LoVo (cell line): ENCODE measurements around the gene METRNL.
"Not testable (repeated sequence)": the region's sequence is repeated elsewhere in the genome, so short reads cannot be mapped to it uniquely, and the experiment has no call there.

ENCODE experiments used
- DNase-seq: peaks from one replicate; pipeline ENCODE4 v3.0.0-alpha.2; 2016; ENCODE audit warnings: low spot score

METRNL gene, protein sequence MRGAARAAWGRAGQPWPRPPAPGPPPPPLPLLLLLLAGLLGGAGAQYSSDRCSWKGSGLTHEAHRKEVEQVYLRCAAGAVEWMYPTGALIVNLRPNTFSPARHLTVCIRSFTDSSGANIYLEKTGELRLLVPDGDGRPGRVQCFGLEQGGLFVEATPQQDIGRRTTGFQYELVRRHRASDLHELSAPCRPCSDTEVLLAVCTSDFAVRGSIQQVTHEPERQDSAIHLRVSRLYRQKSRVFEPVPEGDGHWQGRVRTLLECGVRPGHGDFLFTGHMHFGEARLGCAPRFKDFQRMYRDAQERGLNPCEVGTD

DNA sequence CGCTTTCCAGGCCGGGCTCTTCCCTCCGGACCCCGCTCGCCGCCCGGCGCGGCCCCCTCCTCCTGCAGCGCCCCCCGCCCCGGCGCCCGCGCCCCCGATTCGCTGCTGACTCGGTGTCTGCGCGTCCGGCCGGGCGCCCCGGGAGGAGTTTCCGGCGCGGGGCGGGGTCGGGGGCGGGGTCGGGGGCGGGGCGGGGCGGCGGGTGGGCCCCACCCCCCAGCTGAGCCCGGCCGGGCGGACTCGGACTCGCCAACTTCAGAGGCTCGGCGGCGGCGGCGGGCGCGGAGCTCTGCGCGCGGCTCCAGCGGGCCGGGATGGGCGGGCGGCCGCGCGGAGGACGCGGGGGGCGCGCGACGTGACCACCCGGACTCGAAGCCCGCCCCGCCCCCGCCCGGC is at the start of gene METRNL:
Gene METRNL (plus strand): TSS at position 258 of the 396 bp plus-strand sequence. CDS start 207 bp downstream, outside the sequence.
- peak; percentile 80 for DNase-seq

DNA sequence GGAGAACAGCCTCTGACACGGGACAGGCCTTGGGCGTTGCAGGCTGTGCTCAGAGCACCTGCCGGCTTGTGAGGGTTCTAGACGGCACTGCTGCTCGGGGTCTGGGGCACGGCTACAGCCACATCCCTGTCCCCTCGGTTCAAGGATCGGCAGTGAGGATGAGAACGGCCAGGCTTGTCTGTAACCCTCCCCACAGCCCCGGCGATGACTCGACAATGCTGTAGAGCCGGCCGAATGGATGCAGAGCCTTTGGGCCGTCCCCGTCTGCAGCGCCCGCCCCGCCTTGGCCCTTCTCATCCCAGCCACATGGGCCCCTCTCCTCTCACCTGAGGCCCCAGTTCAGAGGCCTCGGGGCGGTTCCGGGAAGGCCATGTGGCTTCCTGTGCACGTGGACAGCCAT is 49.0 kb upstream of the METRNL start:
- no peak for DNase-seq

DNA sequence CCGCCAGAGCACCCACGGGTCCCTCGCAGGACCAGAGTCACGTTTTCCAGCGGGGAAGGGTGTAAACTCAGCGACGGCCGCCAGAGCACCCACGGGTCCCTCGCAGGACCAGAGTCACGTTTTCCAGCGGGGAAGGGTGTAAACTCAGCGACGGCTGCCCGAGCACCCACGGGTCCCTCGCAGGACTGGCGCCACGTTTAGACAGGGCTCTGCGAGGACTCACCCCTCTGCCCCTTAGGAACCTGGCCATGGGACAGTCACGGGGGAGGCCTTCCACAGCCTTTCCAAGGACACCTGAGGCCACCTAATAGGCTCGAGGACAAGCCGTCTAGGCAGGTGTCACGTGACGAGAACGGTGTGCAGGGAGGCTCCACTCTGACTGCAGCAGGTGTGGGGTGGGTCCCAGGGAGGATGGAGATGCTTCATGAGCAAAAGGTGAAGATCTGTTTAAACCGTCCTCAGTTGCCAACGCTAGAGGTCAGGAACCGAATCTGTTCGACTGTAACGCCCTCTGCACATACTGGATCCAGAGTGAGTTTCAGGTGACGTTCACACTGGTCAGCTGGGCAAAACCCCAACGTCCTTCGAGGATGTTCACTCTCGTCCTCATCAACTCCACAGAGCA is 48.0 kb upstream of the METRNL start:
- no peak for DNase-seq

DNA sequence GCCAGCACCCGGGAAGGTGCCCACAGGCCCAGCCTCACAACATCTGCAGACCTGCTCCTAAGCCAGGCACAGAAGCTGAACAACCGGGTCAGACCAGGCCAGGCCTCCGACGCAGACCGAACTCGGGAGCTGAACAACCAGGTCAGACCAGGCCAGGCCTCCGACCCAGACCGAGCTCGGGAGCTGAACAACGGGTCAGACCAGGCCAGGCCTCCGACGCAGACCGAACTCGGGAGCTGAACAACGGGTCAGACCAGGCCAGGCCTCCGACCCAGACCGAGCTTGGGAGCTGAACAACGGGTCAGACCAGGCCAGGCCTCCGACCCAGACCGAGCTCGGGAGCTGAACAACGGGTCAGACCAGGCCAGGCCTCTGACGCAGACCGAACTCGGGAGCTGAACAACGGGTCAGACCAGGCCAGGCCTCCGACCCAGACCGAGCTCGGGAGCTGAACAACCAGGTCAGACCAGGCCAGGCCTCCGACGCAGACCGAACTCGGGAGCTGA is 47.4 kb upstream of the METRNL start:
- DNase-seq = not testable (repeated sequence)

DNA sequence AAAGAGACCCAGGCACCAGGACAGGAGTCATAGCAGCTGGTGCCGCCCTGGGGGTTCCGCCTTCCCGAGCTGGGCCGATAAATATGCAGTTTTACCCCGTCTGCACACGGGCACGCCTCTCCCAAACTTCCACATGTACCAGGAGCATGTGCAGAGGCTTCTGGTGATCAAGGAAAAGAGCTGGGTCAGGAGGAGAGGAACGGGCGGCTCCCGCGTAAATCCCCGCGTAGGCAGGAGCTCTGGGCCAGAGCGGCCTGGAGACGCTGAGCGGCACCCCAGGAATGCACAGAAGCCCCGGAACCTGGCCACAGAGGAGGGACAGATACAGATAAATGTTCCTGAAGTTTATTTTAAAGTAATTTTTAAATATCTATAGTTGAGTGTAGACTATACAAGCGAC is 46.6 kb upstream of the METRNL start:
- no peak for DNase-seq

DNA sequence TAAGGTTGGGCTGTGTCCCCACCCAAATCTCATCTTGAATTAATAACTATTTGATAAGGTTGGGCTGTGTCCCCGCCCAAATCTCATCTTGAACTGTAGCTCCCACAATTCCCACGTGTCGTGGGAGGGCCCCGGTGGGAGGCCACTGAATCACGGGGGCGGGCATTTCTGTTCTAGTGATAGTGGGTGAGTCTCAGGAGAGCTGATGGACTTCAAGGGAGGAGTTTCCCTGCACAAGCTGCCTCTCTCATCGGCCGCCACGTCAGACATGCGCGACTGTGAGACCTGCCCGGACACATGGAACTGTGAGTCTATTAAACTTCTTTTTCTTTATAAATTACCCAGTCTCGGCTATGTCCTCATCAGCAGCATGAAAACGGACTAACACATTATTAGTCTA is 44.9 kb upstream of the METRNL start:
- no peak for DNase-seq

DNA sequence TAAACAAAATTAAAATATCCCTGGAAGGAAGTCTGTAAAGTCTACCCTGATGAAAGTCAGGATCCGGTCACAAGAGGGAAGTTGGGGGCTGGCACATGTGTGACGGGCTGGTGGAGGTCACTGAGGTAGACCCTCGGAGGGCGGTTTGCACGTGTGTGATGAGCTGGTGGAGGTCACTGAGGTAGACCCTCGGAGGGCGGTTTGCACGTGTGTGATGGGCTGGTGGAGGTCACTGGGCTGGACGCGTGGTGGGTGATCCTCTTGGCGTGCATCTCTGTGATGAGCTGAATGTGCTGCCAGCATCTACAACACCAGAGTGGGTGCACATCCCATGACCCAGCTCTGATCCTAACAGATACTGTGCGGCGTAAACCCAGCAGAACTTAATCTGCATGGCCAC is 43.7 kb upstream of the METRNL start:
- DNase-seq = no peak

DNA sequence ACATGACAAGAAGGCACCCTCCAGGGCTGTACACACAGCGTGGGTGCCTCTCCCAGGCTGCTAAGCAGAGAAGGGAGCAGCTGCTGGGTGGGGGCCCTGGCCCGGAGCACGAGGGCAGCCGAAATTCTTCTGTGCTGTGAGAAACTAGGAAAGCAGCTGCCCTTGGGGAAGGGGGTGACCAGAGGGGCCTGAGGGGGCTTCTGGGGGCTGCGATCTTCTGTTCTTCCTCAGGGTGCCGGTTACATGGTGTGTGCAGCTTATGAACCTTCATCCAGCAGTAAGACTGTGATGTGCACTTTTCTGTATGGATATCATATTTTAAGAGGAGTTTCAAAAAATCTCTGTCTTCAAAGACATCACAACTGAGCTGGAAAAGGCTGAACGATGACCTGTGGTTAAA is 43.2 kb upstream of the METRNL start:
- no peak for DNase-seq

DNA sequence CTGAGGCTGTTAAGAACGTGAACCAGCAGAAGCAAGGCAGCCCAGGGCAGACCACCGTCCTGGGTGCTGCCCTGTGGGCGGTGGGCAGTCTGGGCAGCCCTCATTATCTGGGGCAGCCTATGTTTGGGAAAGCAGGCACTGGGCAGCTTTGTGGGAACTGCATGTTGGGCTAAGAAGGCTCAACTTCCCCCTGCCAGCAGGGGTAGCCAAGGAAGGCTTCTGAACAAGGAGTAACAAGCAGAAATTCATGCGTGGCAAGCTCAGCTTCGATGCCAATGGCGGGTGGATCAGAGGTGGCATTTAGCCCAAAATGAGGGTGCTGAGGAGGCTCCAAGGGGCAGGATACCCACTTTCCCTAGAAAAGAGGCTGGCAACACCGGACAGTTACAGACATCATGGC is 42.7 kb upstream of the METRNL start:
- no peak for DNase-seq

DNA sequence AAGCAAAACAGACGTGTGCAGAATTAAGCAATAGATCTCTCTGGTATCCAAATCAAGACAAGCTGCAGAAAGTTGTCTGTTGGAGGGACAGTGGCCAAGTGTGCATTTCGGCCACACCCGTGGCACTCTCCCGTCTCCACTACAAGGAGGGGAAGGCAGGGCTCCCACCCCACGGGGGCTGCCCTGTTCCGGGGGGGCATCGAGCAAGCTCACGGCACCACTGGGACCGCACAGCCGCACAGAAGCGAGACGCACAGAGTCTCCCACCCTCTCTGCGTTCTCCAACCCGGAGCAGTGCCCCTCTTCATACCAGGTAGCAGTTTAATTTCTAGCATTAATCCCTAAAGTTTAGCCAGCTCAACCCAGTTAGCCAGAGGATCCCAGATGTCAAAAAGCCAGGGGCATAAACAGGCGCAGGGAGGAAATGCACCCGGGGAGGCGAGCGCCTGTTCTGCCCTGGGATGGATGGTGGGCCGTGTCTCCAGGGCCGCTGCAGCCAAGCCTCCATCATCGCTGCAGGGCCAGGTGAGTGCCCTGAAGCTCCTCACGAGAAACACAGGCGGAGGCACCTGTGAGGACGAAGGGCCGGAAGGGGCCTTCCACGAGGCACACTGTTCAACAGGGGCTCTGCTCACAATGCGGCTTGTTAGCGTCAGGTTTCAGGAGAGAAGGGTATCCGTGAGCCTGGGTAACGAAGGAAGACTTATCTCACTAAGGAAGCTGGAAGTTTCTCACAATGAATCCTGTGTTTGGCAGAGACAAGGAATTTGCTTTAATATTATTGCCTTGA is 42.1 kb upstream of the METRNL start:
- DNase-seq = no peak

DNA sequence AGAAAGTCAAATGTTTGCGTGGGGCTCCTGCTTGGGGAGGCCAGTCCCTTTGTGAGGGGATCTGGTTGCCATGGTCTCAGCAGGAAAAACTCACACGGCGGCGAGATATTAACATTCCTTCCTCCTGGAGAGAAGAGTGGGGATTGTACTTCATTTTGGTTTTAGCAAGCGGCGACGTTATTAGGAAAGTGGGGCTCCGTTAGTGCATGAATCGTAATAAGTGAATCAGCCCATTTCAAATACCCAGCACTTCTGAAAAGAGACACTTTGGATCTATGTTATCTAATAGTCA is 41.6 kb upstream of the METRNL start:
- no peak for DNase-seq

DNA sequence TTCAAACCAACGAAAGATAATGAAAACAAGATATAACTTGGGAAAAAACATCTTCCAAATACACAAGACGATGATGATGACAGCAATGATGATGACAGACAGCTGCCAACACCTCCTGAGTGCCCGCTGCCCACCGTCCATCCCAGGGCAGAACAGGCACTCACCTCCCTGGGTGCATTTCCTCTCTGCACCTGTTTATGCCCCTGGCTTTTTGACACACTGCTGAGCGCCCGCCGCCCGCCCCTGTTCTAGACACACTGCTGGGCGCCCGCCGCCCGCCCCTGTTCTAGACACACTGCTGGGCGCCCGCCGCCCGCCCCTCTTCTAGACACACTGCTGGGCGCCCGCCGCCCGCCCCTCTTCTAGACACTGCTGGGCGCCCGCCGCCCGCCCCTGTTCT is 40.4 kb upstream of the METRNL start:
- DNase-seq = not testable (repeated sequence)

DNA sequence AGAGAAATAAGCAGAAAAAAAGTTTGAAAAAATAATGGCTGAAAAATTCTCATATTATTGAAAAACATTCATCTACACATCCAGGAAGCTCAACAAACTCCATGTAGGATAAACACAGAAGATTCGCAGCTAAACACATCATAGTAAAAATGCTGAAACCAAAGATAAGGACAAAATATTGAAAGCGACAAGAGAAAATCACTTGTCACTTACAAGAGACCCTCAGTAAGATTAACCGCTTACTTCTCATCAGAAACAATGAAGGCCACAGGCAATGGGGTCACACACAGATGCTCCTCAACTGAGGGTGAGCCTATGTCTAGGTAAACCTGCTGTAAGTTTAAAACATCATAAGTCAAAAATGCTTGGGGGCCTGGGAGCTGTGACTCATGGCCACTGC is 38.1 kb upstream of the METRNL start:
- no peak for DNase-seq

DNA sequence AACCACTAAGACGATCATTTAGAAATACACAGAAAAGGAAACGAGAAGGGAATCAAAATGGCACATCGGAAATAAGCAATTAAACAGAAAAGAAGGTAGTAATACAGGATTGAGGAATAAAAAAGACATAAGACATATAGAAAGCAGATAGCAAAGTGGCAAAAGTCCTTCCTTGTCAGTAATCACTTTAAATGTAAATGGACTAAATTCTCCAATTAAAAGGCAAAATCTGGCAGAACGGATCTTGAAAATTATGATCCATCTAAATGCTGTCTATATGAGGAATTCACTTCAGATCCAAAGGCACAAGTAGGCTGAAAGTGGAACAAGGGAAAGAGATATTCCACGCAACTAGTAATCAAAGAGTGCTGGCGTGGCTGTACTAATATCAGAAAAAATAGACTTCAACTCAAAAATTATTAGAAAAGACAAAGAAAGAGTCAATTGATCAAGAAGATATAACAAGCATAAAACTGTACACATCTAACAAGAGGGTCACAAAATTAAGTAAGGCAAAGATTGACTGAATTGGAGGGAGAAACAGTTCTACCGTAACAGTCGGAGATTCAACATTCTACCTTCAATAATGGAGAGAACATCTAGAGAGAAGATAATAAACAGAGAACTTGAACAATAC is 36.8 kb upstream of the METRNL start:
- no peak for DNase-seq

DNA sequence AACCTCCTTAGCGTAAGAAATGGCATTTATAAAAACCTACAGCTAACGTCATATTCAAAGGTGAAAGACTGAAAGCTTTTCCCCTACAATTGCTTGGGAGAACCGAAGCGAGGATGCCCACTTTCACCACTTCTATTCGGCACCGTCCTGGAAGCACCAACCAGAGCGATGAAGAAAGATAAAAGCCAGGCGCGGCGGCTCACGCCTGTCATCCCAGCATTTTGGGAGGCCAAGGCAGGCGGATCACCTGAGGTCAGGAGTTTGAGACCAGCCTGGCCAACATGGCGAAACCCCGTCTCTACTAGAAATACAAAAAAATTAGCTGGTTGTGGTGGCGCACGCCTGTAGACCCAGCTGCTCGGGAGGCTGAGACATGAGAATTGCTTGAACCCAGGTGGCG is 34.9 kb upstream of the METRNL start:
- not testable (repeated sequence) for DNase-seq

DNA sequence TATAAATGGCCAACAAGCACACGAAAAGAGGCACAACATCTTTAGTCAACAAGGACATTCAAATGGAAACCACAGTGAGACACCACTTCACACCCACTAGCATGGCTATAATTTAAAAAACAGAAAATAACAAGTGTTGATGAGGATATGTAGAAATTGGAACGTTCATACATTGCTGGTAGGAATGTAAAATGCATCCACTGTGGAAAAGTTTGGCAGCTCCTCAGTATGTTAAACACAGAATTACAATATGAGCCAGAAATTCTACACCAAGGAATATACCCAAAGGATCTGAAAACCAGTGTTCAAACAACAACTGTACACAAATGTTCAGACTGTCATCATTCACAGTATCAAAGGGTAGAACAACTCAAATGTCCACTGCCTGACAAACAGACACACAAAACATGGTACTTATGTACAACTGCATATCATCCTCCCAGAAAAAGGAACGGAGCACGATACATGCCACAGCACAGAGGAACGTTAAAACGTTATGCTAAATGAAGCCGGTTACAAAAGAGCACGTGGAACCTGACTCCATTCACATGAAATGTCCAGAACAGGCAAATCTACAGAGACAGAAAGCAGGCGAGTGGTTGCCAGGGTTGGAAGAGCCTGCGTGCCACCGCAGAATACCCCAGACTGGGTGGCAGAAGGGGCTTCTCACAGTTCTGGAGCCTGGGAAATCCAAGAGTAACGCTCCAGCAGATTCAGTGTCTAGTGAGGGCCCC is 32.8 kb upstream of the METRNL start:
- no peak for DNase-seq

DNA sequence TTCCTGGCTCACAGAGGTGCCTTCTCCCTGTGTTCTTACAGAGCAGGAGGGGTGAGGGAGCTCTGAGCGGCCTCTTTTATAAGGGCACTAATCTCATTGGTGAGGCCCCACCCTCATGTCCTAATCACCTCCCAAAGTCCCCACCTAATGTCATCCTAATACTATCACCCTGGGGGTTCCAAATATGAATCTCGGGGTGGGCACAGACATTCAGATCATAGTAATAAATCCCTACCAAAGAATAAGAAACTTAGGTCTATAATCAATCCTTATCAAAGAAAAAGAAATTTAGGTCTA is 32.3 kb upstream of the METRNL start:
- no peak for DNase-seq

DNA sequence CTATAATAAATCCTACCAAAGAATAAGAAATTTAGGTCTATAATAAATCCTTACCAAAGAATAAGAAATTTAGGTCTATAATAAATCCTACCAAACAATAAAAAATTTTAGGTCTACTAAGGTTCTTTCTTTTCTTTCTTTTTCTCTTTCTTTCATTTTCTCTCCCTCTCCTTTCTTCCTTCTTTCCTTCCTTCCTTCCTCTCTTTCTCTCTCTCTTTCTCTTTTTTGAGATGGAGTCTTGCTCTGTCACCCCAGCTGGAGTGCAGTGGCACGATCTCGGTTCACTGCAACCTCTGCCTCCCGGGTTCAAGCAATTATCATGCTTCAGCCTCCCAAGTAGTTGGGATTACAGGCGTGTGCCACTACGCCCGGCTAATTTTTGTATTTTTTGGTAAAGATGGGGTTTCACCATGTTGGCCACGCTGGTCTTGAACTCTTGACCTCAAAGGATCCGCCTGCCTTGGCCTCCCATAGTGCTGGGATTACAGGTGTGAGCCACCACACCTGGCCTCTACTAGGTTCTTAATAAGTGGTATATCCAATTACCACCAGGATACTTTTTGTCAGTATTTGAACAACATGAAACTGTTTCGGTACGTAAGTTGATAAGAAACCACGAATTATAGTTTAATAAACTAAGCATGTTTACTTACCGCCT is 31.5 kb upstream of the METRNL start:
- DNase-seq = not testable (repeated sequence)

DNA sequence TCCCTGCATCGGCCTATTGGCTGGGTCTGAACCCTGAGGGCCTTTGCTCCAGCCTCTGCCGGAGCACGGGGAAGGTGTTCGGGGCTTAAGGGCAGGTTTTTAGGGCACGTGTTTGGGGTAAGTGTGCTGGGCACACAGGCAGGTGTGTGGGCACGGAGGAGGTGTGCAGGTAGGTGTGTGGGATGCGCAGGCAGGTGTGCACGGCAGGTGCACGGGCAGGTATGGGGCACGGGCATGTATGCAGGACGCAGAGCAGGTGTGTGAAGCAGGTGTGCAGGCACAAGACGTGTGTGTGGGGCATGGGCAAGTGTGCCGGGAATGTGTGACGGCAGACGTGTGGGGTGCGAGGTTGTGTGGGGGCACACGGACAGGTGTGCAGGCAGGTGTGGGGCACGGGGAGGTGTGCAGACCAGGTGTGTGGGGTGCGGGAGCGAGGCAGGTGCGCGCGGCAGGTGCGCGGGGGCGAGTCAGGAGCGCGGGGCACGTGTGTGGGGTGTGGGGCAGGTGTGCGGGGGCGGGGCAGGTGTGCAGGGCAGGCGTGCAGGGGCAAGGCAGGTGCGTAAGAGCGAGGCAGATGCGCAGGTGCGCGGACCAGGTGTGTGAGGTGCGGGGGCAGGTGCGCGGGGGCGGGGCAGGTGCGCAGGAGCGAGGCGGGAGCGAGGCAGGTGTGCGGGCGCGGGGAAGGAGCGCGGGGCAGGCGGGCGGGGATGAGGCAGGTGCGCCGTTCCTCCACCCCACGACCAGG is 28.6 kb upstream of the METRNL start:
- no peak for DNase-seq

DNA sequence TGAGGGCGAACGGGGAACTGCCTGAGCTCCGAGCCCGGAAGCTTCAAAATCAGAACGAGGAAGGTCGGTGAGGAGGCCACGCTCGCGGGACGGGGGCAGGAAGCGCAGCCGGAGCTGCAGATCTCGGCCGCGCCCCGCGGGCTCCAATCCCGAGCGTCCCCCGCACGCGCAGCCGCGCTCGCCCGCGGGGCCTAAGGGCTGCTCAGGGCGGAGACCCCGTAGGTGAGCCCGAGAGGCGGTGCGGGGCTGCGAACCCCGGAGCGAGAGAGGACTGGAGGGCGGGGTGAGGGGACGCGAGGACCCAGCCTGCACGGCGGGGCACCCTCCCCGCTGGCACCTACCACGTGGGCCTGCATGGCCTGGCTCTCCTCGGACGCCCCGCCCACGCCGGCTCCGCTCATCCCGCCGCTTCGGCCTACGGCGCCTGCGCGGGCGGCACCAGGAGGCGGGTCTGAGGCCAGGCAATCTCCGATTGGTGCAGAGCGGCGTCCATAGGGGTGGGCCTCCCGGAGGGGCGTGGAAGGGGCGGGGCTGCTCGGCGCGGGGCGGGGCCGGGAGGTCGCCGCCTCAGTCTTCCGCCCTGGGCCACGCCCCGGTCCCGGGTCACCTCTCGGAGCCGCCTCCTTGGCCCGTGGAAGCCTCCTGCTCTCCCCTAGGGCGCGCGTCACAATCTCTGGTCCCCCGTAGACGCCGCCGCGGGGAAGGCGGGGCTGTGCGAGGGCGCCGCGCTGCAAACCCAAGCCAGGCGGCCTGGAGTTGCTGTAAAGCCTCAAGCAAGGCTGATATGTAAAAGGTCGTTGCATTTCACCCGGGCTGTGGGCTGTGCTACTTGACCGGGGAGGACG is 27.8 kb upstream of the METRNL start:
- peak; percentile 97 for DNase-seq
